ENCODE data around the gene RIT1.

Gene RIT1

DNA sequence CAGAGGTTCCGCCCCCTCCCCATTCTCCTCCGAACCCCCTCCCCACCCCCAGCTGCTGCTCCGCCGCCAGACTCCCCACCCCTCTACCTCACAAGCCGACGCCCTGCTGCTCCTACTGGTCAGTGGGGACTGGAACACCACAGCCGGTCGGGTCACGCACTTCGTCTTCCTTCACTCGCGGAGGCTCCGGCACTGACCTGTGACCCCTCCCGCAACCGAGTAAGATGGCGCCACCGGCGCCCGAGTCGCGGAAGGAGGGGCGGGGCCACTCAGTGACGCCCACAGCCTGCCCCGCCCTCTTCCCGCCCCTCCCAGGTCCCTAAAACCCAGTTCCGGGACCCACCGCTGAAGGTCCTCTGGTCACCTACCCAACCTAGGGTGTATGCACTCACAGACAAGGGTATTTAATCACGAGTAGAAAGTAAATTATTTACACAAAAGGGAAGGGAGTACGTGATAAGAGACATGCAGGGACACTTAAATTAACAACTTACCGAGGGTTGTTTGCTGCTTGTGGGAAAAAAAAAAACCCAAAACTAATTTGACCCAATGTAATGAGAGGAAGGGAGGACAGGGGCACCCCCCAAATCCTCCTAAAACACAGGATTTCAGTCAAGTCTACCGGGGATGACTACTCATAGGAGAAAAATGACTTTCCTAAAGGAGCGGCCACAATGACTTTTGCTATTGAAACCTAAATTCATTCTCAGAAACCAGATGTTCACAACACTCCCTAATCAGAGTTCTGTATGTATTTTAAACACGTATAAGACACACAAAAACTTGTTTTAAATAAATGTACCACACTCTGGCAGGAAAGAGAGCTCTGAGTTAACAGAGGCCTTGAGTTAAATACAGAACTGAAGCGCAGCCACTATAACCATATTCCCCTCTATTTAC, at the start of gene RIT1:
Gene RIT1, minus strand, starts transcription at position 194 of the 900 bp plus-strand sequence. CDS start 588 bp downstream, outside the sequence.
- DNase-seq: peak; percentile 90

DNA sequence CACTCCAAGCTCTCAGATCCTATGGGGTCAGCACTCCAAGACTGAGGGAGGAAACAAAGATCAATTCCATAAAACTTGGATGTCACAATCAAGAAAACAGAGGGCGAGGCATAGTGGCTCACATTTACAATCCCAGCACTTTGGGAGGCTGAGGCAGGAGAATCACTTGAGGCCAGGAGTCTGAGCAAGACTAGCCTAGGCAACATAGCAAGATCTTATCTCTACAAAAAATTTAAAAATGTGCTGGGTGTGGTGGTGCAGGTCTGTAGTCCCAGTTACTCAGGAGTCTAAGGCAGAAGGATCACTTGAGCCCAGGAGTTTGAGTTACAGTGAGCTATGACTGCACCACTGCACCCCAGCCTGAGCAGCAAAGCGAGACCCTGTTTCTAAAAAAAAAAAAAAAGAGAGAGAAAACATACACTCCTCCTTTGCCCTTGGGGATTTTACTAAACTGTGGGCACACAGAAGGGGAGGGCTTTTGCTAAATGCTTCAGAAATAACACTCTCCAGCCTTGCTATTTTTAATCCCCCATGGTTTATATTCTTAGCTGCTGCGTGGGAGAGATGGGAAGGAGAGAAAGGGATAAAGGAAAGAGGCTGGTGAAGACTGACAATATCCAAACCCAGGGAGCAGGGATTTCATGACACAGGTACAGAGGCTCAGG, 49.1 kb upstream of the RIT1 start:
- DNase-seq: no peak

DNA sequence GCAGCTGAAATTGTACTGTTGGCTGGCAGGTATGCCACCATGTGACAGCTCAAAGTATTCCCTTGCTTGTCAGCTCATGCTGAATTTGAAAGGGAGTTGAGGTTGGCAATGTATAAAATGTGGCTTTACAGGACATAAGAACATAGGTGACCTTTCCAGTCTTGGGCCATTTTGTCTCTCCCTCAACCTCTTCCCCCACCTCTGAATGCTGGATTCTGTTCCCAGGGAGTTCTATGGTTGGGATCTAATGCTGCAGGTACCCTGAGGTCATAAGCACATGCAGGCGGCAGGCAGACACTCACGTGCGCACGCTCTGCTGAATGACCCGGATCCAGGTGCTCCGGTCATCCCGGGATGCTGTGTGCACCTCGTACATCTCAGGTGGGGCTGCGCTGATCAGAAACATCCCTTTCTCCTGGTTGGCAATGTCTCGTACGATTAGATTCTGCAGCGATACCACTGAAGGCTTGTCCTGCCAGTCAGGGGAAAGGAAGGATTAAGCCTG, 46.3 kb upstream of the RIT1 start:
- no peak for DNase-seq

- no peak for DNase-seq
Measured at GRCh38 chr1:155954645-155955044, 43.5 kb upstream of the RIT1 start.

GRCh38 chr1:155952505-155952890, 41.3 kb upstream of the RIT1 start:
- no peak for DNase-seq

- no peak for DNase-seq
Measured at GRCh38 chr1:155951753-155952504, 40.8 kb upstream of the RIT1 start.

- DNase-seq: no peak
Measured at GRCh38 chr1:155950829-155951228, 39.7 kb upstream of the RIT1 start.

- DNase-seq: no peak
Measured at GRCh38 chr1:155947741-155948140, 36.6 kb upstream of the RIT1 start.

DNA sequence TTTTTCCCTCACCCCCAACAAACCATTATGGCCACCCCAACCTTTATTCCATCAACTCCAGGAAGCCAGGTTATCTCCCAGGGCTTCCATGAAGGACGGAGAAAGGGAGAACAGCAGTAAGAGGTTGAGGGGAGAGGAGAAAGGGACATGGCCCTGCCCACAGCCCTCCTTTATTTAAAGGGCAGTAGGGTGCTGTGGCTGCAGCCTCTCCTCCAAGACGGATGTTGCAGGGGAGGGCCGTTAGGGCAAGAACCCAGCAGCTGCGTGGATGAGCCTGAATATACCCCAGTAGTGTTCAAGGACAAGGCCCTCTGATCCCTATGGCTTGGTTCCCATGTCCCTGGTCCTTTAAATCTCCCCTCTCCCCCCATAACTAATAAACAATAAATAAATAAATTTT, 36.1 kb upstream of the RIT1 start:
- no peak for DNase-seq

DNA sequence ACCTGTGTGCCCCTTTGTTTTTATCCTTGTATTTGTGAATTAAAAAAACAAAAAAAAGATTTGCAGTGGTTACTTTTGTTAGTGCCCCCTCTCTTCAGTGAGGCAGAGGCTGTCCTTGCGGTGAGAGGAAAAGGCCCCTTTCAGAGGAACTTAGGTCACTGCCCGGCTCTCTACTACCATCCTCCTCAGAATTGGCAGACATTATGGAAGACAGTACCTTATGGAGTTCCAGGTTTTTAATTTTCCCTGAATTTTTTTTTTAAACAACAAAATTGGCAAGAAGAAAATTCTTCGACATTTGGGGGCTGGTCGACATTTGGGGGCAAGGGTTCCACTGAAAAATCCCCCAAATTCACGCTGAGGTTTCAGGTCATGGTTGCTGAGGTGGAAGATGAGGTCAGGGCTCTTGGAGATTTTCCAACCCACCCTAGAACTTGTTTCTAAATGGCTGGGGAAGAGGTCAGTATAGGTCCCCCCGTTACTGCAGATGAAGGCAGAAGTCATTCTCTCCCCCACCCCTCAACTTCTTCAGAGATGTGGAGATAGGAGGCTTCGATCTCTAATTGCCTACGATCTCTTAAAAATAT, 35.6 kb upstream of the RIT1 start:
- no peak for DNase-seq

DNA sequence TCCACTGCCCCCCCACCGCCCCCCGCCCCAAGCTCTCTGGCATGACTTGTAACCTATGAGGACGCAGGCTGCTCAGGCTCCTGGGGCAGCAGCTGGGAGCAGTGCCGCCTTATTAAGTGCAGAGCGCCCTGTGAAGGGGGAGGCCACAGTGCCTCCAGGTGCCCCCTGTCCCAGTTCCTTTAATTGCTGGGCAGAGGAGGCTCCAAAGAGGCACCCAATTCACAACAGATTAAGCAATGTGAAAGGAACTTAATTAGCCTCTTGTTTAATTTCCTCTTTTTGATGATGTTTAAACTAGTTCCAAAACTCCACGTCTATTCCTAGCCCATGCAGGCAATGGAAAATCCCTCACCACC, 33.3 kb upstream of the RIT1 start:
- DNase-seq: no peak

GRCh38 chr1:155942578-155943141, 31.5 kb upstream of the RIT1 start:
- no peak for DNase-seq

GRCh38 chr1:155941845-155942531, 30.8 kb upstream of the RIT1 start:
- DNase-seq: no peak

DNA sequence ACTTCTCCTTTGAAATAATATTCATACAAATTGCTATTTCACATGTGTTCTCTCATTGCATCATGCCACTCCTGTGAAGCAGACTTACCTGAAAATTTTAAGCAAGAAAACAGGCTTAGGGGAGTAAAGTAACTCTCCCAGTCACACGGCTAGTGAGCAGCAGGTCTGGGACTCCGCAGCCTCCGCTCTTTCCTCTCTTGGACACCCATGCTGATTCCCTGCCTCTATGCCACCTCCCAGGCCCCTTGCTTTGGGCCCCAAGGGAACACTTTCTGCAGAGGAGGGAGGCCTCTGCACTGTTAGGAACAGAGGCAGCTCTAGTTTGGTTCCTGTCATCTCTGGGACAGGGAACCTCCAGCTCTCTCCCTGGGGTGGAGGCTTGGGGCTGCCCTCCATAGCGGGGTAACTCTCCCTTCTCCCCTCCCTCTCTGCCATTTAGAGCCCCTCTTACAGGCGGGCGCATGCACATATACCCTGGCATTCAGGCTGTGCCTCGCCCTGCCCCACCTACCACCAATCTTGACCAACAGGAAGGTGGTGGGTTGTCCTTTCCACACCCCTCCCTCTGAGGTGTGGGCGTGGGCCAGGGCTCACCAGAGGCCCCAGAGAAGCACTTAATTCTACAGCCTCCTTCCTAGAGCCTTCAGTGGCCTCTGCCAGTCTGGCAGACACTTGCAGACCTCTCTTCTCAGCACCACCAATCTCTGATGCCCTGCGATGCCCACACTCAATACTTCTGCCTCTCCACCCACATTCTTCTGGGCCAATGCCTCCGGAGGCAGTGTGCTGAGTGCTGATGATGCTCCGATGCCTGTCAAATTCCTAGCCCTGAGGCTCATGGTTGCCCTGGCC, 30.1 kb upstream of the RIT1 start, which contains the start of gene RXFP4:
Gene RXFP4, plus strand, starts transcription at position 646 of the 852 bp plus-strand sequence. Its CDS starts 72 bp downstream, at position 718.
- no peak for DNase-seq

GRCh38 chr1:155940482-155940992, 29.4 kb upstream of the RIT1 start:
- DNase-seq: no peak

GRCh38 chr1:155938220-155938627, 27.1 kb upstream of the RIT1 start:
- peak; percentile 70 for DNase-seq

DNA sequence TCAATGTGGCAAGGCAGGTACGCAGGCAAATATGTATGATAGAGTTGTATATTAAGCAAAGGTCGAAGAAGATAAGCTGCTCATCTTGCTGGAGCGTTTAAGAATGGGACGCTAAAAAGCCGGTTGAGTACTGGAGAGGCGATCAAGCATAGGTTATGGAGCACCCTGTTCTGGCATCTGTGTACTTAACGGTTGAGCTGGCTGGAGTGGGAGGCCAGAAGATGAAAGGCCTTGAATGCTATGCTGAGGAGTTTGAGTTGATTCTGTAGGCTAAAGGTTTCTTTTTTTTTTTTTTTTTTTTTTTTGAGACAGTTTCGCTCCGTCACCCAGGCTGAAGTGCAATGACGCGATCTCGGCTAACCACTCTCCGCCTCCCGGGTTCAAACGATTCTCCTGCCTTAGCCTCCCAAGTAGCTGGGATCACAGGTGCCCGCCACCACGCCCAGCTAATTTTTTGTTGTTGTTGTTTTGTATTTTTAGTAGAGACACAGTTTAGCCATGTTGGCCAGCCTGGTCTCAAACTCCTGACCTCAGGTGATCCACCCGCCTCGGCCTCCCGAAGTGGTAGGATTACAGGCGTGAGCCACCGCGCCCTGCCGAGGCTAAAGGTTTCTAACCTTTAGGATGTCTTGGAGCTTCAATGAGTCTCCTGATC, 23.9 kb upstream of the RIT1 start:
- DNase-seq: no peak

- DNase-seq: peak; percentile 98
Measured at GRCh38 chr1:155934097-155934935, 23.2 kb upstream of the RIT1 start, which contains the start of gene KHDC4. Gene KHDC4 (minus strand): TSS chr1:155934413. CDS start chr1:155934373, 40 bp downstream.

- DNase-seq: no peak
Measured at GRCh38 chr1:155933591-155934096, 22.5 kb upstream of the RIT1 start.

All from activated CD4-positive, alpha-beta T cell treated with anti-CD3 and anti-CD28 coated beads, Interleukin-2, amount 50 U/mL, for 16 hours (primary cell).